HuH-7.5 (cell line): ENCODE measurements around the gene GUCY1A2.

ENCODE experiments used
- DNase-seq: peaks from one replicate; pipeline ENCODE4 v3.0.0; 2011; ENCODE audit warnings: low spot score

GUCY1A2 gene

DNA sequence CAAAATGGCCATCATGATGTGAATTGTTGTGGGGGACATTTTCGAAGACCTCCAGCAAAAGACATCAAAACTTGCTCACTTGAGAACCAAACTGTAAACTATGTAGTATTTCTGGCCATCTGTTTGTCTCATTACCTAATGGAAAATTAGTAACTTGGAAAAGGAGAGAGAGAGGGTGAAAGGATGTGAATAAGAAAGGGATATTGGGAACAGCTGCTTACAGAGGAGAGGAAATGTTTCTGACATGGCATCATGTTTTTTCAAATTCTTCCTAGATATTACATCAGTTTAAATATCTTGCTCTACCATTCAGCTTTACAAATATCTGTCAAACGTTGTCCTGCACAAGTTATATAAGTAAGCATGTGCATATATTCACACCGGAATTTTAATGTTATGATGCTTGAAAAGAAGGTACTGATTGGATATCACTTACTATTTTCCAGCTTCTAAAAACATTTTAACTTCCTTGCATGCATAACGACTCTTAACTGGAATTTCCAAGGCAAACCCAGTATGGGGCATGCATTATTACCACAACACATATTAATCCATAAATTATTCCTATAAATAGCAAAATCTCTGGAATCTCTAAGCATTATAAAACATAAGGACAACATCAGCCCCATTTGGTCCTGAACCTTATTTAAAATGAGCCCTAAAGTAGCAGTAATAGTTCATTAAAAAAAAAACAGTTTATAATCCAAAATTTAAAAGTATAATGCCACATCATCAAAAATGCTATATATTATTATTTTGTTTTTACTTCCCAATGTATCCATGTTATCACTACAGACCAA is 20.0 kb downstream of the GUCY1A2 start:
- DNase-seq, result no peak

DNA sequence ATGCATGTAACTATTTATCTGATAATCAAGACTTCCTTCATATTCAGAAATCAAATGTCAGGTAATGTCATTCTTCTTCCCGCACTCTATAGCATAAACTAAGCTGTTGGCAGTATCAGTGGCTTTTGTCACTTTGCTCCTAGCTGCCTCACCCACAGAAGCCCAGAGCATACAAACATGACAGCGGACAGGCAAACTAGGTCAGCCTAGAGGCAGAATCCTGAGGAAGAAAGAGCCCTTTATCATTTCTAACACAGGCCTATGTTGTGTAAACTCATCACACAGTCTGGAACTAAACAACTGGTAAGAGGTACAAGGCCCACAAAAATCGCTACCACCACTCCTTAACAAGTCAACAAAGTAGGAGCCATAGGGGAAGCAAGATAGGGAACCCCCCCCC is 21.0 kb downstream of the GUCY1A2 start:
- no peak for DNase-seq

DNA sequence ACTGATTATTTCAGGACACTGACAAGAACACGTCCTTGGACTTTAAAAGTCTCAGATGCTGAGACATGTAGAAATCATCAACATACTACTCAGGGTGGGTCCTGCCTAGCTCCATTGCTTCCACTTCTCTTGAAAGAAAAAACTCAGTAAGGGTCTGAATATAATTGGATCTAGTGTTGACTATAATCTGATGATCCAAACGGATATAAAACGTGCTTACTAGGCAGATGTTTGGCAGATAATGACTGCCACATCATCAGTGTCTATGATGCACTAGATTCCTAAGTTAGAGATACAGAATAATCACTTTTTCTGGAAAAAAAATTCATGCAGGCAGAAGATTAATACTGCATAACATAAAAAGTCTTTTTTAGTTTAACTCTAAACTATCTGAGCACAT is 21.6 kb downstream of the GUCY1A2 start:
- no peak for DNase-seq

DNA sequence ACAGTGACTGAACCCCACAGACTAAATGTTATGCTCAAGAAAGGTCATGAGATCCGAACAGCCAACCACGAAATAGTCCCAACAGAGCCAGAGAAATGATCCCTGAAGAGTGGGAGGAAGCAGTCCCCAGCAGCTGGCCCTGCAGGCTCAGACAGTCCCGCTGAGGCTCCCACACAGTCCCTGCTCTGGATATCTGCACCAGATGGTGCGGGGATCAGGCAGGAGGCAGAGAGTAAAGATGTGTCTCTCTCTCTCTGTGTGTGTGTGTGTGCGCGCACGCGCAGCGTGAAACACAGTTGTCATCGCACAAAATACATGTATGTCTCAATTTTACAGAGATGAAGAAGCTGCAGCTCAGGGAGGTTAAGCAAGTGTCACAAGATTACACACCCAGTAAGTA is 27.9 kb downstream of the GUCY1A2 start:
- no peak for DNase-seq

DNA sequence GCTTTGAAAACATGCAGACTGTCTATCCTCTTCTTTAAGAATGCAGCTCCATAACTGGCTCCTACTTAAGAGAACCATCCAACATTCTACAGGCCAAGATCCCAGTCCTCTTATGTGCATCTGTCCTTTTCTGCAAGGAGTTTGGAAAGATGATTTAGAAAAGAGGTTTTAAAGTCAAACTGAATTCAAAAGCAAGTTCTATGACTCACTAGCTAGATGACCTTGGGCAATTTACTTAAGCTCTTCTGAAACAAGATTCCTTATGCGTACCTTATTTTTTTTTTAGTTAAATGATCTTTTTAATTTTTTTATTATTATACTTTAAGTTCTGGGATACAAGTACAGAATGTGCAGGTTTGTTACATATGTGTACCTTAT is 29.2 kb downstream of the GUCY1A2 start:
- DNase-seq, result no peak

DNA sequence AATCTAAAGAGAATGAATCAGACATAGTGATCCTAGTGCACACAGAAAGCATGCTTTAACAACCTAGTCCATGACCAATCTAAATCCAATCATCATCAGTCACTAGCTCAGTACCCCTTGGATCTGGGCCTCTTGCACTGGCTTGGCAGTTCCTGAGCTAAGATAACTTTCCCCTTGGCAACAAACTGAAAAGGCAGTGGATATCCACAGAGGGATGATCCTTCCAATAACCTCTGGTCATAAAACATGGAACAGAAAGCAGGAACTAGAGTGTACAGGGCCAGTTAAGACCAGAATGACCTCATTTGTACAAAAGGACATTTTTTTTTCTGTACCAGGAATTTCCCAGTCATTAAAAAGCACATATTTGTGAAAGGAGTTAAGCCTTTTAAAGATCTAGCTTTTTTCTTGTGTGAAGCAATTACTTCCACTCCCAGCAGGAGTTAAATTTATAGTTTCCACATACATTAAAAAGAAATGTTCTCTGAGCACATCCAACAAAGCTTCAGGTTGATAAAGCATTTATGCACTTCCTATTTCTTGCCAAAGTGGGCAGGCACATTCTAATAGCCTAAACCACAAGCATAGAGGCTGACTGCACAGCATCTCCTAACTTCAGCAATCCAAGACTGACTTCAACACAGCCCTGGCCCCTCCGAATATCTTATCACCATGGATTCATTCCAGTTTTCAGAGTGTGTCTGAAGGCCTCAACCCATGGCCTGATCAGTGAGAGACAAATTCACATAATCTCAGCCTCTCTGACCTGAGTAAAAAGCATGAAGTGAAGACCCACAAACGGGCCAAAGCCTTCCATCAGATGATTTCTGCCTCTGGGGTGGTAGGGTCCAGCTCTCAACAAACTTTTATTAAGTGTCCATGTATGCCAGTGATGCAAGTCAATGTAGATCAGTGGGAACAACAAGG is 29.9 kb downstream of the GUCY1A2 start:
- DNase-seq, result no peak

DNA sequence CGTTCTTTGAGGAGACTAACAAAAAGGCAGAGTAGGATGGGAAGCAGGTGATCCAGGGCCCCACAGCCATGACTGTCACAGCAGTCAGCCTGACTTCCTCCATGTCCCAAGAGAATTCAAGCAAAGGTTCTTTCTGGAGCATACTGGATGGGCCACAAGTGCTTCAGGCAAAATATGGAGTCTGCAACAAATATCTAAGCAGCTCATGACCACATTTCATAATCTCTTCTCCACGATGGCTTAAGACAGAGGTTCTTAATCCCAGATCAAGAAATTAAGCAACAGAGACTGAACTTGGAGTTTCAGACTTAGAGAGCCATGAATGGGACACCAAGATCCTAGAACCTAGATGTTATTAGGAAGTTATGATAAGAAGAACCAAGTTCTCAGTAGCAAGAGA is 31.6 kb downstream of the GUCY1A2 start:
- DNase-seq, result no peak

DNA sequence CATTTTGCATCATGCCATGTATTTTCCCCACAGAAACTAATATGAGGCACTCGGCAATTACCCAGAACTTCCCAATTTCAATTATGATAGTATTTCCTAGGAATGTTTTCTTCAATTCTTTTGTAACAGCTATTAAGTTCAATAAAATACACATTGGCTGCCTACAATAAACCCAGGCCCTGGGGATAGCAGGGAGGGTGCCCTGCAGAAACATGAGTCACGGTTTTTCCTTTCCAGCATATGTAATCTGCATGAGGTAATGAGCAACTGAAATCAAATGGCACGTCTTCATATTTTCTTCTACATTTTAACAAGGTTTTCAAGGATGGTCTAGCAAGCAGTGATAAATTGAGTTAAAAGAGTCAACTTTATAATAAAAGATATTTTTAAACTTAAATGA is 32.0 kb downstream of the GUCY1A2 start:
- DNase-seq, result no peak

DNA sequence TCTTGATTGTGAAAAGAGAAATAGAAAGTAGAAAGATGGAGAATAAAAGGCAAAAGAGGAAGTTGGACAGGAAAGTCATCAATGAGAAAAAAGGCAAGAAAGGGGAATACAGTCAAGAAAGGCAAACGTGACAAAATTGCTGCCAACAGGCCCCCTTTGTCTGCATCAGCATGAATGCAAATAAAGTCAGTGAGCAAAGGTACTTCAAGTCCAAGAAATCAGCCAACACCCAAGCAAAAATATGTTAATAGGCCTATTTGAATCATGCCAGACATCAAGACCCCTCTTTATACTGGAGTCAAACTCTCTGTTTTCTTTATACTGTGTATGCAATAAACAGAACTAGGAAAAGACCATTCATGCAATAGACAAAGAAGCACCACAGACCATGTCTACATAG is 34.3 kb downstream of the GUCY1A2 start:
- no peak for DNase-seq

DNA sequence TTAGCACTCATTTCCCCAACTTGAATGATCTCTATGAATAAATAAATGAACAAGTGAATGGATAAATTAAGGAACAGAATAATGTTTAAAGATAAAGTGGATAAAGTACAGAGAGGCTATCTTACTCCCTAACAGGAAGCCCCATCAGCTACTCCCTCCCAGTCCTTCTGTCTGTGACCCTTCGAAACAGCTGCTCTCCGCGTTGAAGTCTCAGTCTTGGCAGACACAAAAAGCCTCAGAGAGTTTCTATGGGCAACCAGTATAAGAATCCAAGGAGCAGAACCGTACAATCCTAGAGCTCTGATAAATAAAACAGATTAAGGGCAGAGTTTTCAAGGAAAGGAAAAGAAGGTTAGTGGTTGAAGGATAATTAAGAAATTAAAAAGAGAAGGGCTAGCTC is 35.0 kb downstream of the GUCY1A2 start:
- DNase-seq, result no peak

DNA sequence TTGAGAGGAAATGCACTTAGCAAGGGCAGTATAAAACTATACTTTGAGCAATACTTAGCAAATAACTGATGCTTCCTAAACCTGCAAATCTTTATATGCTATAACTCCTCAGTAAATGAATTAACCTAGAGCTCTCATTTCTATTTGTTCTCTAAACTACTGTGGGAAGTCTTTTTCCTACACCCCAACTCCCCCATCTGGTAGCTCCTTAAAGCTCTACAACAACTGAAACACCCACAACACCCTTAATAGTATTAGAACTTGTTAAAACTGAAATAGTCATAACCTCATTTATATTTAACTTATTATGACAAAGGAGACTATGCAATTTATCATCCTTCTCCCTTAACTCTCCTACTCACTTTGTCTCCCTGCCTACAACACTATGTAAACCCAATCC is 43.4 kb downstream of the GUCY1A2 start:
- no peak for DNase-seq

DNA sequence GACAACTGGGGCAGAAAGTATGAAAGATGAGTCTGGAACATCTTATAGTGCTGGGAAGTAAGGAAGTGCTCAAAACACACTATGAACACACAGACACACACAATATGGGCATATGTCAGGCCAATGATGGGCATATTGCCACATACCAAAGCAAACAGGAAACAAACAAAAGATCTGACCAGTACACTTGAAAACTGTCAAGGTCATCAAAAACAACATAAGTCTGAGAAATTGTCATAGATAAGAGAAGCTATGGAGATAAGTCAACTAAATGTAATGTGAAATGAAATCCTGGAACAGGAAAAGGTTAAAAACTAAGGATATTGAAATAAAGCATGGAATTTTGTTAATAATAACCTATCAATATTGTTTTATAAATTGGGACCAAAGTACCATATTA is 46.4 kb downstream of the GUCY1A2 start:
- no peak for DNase-seq

DNA sequence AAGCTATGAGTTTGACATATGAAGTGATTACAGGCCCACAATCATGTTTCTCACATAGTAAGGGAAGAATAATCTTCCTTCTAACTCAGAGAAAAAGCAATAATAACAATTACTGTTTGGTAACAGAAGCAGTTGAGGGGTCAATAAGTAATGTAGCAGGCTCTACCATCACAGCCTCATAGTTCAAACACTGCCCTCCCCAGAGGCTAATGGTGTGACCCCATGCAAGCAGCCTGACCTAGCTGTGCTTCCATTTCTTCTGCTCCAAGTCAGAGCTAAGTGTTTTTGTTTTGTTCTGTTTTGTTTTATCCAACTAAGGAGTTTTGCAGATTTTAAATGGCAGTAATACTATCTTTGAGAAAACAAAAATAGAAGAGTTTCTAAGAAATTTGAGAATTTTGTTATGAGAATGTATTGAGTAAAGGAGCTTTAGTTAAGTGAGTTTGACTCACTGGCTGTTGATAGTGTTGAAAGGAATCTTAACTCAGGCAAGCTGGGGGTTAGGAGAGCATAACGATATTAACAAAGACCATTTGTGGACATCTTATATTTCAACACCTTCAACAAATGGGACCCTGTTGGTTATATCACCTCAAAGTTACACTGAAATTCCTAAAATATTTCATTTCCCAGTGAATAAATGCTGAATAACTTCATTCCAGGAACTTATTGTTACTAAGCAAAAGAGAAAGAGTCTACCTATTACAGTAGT is 48.5 kb downstream of the GUCY1A2 start:
- DNase-seq, result no peak

DNA sequence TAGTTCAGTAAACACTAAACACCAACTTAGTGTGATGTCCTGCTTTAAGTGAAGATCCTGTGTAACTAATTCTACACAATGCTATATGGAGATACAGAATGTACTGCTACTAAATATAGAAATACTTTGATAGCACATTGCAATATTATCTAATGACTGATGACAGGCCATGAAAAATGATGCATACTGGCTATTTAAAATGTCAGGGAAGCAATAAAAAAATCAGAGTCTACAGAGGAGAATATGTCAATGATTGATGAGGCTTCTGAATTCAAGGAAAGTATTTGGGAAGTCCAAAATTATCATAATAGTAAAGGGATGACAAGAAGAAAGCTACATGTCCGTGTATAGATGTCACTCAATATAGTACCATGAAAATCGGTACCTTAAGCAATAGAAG is 55.3 kb downstream of the GUCY1A2 start:
- no peak for DNase-seq

DNA sequence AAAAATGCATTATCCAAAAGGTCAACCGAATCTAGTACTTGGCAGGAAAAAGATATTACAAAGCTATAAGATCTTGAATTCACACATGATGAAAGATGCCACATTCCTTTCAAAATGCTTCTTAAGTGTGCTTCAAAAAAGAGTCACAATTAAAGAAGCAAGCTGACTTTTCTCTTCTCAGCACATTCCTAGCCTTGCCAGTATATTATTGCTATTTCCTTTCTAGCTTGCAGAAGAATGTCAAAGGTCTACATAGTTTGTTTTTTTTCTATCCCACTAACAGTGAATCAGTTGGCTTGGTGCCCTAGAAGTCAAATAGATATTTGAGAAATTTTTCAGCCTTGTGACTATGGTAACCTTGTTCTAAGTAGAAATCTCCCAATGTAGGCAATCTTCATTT is 56.8 kb downstream of the GUCY1A2 start:
- no peak for DNase-seq

DNA sequence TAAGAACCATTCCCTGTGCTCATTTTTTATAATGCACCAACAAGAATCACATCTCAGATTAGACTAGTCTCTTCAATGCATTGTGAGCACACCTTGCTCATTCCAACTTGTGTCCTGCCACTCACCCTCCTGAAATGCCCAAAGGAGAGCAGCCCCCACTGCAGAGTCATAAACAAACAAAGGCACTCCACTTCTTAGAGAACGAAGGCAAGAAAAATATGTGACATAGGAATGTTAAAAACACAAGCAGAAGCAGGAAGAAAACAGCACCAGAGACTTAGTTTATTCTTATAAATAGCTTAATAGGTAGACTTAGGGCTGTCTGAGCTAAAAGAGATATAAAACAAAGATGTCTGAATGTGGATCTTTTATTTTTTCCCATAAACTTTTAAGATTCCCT is 57.2 kb downstream of the GUCY1A2 start:
- DNase-seq, result no peak

DNA sequence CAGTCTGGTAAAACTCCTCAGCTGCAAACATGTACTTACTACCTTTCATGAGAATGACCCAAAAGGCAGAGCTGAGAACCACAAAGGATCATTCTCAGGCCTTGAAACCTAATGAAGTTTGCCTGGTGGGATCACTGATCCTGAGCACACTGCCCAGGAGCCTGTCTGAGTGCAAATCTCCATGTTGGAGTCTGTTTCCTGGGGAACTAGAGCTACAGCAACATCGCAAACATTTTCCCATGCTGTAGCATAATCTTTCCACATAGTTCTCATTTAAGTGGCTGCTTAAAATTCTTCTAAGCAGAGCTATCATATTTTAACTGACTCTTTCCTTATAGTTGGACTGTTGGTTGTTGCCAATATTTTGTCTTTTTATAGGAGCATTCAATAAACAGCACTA is 58.5 kb downstream of the GUCY1A2 start:
- no peak for DNase-seq

DNA sequence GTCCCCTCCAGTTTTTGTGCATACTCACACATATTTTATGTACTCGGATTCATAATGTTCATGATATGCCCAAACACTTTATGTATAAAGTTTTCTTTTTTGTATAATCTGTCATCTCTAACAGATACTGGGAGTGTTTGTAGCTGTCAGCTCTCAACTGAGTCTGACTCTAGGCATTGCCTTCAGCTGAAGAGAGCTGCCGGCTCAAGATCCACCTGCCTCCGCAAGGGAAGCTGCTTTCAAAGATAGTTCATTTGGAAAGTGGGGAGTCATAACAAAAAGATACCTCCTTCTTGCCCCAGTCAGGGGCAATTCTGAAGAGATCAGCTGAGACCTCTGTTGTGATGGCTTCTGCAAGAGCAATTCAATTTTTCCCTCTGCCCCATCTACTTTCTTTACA is 58.9 kb downstream of the GUCY1A2 start:
- no peak for DNase-seq

DNA sequence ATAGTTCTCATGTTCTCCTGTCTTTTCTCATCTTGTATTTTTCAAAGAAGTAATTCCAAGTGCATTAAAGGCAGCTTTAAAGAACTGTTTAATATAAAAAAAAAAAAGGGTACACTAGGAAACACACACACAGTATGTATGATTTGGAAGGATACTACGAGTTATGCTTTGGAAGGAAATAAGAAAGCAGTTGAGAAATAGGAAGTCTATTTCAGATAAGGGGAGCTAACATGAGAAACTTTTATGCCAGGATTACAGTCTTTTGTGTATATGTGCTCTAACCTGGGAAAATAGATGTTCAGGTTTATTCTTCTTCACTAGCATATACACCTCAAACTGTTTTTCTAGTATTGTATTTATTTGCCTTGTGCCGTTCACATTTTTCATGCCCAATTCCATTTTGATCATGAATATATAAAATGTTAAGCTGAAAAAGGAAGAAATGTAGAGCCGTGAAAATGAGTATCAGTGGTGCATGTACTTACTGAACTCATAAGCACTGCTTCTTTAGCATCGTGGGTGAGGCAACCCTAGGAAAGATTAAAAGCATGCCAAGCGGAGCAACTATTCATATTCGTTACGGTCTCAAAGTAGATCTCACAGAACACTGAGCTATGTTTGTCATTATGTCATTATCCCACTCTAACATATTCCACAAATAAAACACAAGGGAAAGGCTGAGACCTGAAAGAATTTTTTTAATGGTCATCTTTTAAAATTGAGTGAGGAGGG is 59.6 kb downstream of the GUCY1A2 start:
- DNase-seq, result no peak

DNA sequence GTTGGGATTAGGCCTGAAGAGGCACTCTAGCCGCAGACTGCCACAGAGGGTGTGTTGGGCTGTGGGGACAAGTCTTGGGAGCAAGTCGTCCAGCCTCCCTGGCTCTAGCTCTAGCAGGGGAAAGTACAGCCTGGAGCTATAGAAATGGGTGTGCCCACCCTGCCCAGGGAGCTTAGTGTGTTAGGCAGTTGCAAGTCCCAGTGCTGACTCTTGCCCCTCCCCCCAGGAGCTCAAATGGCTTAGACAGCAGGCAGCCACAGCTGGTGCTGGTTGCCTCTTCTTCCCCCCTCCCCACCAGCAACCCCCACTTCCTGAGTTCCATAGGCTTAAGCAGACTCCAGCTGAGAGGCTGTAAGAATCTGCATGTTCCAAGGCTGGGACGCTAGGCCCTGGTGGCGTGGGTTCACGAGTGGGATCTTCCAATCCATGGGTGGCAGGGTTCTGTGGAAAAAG is 61.2 kb downstream of the GUCY1A2 start:
- DNase-seq, result no peak

DNA sequence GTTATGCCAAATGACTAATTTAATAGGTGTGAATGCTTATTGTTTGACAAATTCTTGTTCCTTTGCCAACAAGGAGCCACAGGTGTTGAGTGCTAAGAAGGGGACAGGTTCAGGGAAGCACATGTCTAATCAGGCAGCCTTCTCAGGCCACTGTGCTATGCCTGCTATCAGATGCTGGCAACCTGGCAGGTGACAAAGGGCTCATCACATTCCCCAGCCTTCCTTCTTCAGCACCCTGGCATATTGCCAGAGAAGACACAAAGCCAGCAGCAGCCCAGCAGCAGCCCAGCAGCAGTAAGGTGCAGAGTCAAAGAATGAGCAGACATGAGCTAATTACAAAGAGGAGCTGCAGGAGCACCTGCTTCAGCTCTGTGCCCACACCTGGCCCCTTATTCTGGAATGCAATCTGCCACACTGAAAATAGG is 68.2 kb downstream of the GUCY1A2 start:
- no peak for DNase-seq

DNA sequence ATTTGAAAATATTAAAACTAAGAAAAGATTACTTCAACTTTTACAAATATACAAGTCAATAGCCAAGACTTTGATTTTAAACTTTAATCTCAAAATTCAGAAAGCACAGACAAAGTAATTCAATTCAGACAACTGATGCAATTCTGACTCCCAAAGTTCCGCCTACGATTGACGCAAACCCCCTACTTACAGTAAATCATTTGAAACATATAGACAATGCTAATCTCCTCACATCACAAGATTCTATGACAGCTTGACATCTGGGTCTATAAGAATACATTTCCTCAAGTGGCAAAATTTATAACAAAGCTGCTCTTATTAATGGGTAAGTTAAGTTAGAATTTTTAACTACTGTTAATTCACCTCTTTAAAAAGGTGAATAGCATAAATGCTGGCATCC is 75.2 kb downstream of the GUCY1A2 start:
- DNase-seq, result no peak
